HG02943 (cell line): ENCODE data around the gene HCRTR1.

Experiments
- ATAC-seq: cut with Tn5 transposase; IDR thresholded peaks from one replicate; pipeline ENCODE4 v1.9.1; 2021; ENCODE audit warnings: mild to moderate bottlenecking, low read depth, moderate library complexity; ENCODE audit not compliant: unreplicated experiment

The HCRTR1 gene

DNA sequence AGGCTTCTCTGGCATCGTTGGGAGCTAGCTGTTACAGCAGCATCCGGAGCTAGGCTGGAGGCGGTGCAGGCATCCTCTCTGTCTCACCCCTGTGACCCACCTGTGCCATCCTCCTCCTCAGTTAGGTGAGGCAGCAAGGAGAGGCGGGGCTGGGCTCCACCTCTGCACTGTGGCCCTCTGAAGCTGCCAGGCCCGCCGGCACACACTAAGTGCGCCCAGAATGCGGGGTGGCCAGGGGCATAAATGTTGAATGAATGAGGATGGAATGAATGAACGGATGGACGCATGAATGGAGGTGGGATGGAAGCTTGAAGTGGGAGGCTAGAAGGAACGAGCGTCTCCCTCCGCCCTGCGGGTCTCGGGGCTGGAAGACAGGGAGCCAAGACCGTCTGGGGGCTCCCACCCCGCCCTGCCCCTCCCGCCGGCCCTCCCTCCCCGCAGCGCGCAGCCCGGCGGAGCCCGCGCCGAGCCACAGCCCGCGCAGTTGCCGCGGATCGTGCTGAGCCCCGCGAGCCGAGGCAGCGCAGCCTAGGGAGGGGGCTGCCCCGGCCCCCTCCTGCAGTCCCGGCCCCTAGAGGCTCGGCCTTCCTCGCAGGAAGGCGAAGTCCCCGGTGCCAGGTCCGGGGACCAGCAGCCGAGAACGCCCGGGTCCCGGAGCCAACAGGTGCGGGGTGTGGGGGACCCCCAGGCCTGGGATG lies at the start of gene HCRTR1:
Gene HCRTR1, plus strand, starts transcription at position 472 of the 698 bp plus-strand sequence. CDS start 1,504 bp downstream, outside the sequence.
- ATAC-seq: no peak

DNA sequence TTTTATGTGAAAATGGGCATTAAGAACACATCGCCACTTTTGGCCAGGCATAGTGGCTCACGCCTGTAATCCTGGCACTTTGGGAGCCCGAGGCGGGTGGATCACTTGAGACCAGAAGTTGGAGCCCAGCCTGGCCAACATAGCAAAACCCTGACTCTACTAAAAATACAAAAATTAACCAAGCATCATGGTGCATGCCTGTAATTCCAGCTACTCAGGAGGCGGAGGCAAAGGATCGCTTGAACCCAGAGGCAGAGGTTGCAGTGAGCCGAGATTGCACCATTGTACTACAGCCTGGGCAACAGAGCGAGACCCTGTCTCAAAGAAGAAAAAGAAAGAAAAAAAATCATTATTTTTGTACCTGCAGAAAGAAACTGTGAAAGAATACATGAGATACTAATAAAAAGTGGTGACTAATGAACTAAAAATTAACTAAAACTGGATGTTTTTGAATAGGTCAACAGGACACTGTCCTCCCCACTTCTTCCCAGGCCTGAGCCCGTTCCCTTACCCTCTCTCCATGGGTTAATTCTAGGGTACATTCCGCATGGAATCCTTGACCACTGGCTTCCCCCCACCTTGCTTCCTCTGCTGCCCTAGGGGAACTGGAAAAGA lies 49.4 kb upstream of the HCRTR1 start:
- ATAC-seq: no peak

DNA sequence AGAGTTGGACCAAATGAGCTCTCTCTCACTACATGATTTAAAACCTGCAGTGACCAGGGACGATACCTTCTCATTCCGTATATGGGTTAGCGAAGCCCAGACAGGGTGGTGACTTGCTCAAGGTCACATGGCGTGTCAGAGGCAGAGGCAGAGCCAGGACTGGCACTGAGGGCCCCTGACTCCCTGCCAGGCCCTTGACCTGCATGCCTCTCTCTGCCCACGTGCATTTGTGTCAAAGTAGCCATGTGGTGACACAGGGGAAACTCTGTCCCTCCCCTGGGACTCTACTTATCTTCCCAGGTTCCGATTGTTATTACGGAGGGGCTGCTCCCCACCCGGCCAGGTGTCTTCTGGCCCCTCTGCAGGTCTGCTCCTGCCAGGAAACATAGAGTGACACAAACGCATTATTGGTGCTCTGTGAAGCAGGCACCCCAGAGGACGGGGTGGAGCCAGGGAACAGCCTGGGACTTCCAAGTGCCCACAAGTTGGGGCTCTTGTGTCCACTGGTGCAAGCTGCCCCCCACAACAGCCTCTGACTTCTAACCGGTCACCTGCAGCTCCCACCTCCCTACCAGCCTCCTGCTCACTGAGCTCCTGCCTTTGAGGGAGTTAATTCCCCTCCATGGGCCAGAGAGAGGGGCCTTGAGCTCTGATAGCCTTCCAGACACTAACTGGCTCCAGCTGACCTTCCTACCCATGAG lies 48.4 kb upstream of the HCRTR1 start:
- ATAC-seq: no peak

DNA sequence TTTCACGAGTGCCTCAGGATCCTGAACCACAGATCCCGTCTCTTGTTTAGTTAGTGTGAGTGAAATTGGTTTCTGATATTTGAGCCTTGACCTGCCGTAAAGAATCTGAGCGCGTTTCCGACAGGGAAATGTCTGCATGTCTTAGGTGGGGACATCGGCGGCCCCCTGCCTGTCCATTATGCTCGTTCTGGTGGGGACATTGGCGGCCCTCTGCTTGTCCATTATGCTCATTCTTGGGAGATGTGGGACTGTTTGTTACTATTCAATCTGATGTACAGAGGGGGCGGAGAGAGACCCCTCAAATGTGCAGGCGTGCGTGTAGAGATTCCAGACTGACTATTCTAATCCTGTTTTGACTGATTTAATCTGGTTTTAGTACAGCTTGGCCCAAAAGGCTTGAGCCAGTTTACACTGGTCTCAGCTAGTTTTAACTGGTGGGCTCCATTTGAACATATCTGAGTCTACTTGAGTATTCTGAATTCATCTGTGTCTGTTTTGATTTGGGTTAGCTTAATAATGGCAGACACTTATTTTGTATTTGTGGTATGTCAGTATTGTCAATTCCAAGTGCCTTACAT lies 47.8 kb upstream of the HCRTR1 start:
- no peak for ATAC-seq

DNA sequence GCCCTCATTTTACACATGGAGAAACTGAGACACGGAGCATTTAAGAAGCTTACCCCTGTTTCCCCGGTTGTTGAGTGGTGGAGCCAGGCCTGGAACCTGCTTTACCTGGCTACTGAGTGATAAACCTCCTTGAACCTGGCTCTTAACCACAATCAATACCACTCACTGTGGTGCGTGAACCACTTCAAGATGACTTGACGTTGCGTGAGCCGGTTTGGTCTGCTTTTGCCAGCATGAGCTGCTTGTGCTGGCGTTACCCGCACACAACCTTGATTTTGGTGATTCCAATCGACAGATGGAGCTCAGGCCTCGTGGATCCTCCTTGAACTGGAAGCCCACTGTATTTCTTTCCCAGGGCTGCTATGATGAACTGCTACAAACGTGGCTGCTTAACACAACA lies 47.3 kb upstream of the HCRTR1 start:
- ATAC-seq: no peak

DNA sequence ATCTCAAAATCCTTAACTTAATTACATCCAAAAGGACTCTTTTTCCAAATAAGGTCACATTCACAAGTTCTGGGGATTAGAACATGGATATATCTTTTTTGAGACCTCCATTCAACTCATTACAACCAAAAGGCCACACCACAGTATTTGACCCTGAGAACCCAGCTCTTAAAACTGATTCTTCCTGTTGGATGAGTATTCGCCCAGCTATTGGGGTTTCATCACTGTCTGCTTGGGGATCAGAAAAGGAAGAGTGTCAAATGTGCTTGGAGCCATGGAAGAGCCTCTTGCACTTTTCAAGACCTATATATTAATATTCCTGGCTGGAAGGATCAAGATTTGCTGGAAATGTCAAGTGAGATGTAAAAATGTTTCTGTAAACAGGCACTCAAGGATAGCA lies 46.6 kb upstream of the HCRTR1 start:
- ATAC-seq: no peak

DNA sequence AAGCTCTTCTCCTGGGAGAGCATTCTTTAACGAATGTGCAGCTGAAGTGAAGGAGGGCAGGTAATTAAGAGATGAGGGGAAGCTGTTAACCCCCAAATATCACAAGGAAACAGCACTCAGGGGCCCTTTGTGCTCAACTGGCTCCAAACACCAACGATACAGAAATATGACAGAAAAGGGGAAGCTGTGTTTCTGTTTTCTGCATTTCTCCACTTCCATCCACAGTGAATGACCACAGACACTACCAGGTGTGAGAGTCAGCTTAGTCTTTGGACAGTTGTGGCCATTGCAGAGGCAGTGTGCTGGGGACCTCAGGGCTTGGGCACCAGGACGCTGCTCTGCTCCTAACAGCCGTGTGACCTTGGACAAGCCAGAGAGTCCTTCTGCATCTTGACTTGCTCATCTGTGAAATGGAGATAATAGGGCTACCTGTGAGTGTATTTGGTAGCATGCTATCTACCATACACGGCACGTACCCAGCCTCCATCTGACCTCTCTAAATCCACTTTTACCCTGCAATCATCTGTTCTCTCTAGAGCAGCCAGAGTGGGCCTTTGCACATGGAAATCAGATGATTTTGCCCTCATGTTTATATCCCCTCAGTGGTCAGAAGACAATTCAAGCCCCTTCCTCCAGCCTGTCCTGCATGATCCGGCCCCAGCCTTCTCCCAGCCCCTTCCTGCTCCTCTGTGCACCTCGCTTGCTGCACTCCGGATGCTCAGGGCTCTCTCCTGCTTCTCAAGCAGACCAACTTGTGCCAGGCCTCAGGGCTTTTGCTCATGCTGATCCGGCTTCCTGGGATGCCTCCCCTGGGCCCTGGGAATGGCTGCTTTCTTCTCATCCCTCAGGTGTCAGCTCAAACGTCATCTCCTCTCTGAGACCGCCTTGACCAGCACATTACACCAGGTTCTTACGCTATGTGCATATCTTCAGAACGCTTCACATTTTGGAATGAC lies 45.9 kb upstream of the HCRTR1 start:
- ATAC-seq: no peak

DNA sequence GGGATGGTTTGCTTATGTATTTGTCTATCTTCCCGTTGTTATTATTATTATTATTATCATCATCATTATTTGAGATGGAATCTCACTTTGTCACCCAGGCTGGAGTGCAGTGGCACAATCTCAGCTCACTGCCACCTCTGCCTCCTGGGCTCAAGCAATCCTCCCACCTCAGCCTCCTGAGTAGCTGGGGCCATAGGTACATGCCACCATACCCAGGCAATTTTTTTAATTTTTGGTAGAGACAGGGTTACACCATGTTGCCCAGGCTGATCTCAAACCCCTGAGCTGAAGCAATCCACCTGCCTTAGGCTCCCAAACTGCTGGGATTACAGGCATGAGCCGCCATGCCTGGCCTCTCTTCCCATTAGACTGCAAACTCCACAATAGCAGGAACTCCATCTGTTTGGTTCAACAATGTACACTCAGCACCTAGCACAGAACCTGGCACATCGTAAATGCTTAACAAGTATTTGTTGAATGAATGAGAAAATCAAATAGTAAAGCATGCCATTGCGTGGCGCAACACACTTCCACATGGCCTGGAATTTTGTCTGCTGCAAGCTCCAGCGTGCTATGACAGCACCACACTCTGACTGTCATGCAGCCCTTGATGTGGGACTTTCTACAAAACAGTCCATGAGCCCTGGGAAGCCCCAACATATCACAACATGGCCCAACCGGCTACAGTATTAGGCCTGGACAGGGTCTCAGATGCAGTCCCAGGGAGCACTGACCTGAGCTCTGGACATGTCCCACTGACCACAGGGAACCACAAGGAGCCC lies 45.0 kb upstream of the HCRTR1 start:
- ATAC-seq: no peak

DNA sequence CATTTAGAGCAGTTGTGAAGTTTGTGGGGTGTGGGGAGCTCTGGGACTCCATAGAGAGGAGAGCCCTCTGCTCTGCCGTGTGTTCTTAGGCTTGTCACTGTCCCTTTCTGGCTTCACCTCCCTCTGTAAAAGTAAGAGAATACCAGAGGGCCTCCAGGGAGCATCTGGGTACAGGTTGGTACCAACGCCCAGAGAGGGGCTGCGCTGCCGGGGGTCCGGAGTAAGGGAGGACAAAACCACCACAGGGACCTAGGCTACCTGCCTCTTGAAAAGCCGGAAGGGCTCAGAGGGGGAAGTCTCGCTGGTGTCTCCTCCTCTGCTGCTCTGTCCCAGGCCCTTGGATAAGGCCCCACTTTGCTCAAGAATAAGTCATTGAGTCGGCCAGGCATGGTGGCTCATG lies 44.2 kb upstream of the HCRTR1 start:
- no peak for ATAC-seq

DNA sequence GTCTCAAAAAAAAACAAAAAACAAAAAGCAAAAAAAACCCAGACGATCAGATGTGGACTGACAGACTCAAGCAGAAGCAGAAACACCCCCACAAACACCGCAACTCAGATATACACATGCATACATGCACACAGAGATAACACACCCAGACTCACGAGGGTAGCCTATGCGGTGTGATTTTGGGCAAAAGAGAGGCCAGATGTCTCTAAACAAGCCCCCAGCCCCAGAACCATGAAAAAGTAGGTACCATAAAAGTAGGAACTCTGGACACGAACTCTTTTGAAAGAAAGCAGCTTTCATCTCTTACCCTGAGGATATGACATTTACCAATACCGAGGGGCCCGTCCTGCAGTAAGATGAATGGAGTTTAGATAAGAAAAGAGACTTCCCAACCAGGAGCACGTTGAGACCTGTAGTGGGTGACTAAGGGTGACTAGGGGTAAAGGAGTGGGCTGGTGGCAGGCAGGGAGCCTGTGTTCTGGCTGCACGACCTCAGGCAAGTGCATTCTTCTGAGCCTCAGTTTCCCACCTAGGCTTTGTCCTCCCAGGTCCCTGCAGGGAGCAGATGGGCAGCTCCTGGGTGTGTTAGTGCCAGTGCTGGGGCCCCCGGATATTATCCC lies 42.6 kb upstream of the HCRTR1 start:
- no peak for ATAC-seq

DNA sequence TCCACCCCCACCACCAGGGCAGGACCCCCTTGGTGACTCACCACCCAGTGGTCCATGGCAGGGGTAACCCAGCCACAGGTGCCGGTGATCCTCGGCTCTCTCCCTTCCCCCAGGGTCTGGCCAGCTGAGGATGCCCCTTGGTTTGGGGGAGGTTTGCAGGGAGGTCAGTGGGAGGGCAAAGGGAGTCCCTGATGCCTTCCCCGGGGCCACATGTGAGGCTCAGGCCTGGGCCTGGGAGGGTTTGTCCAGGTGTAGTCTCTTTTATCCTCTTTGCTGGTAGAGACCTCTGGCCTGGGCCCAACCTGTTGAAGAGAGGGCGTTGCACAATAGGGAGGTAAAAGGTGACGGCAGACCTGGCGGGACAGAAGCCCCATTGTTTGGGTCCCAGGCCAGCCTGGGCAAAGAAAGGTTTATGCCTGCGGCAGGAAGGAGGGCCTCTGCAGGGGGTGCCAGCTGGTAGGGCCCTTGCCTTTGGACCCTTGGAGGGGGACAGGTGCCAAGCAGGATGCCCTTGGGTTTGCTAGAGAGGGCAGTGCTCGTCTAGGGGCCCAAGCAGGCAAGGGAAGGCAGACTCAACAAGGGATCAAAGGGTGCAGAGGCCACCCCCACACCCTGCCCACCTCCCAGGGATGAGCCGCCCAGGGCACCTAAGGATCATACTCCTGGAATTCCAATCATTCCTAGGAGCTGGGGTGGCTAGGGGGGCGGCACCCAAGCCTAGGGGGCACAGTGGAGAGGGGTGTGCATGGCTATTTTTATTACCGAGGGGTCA lies 41.9 kb upstream of the HCRTR1 start:
- ATAC-seq: no peak

DNA sequence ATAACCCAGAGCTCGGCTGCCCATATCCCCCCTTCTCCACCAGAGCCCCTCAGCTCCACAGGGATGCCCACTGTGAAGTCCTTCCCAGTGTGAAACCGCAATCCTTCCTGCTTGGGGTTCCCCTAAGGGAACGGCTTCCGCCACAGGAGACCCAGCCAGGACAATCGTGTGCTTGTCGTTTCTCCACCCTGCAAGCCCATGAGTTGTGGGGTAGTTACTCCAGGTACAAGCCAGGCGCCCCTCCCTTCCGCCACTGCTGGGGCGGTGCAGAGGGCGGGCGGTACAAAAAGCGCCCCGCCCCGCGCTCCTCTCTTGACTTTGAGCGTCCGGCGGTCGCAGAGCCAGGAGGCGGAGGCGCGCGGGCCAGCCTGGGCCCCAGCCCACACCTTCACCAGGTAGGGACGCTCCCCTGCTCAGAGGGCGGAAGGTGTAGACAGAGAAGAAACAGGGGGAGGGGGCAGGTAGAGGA lies 41.3 kb upstream of the HCRTR1 start, which contains the start of gene TINAGL1:
Gene TINAGL1, plus strand, starts transcription at position 315 of the 469 bp plus-strand sequence. CDS start 634 bp downstream, outside the sequence.
- ATAC-seq: no peak

DNA sequence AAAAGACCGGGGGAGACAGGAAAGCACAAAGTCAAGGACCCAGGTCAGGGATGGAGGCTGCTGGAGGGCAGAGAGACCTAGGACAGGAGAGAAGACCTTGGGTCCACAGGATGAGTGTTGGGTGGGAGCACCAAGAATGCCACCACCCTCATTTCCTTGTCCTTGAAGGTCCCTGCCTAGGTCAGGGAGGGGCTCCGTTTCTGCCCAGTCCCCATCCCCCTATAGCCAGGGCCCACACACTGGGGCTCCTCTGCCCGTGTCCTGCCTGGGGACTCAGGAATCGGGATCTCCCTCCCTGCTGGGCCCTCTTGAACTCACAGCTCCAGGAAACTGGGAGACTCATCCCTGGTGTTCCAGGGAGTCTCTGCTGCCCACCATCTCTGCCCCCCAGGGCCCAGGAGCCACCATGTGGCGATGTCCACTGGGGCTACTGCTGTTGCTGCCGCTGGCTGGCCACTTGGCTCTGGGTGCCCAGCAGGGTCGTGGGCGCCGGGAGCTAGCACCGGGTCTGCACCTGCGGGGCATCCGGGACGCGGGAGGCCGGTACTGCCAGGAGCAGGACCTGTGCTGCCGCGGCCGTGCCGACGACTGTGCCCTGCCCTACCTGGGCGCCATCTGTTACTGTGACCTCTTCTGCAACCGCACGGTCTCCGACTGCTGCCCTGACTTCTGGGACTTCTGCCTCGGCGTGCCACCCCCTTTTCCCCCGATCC lies 40.6 kb upstream of the HCRTR1 start:
- ATAC-seq: no peak

DNA sequence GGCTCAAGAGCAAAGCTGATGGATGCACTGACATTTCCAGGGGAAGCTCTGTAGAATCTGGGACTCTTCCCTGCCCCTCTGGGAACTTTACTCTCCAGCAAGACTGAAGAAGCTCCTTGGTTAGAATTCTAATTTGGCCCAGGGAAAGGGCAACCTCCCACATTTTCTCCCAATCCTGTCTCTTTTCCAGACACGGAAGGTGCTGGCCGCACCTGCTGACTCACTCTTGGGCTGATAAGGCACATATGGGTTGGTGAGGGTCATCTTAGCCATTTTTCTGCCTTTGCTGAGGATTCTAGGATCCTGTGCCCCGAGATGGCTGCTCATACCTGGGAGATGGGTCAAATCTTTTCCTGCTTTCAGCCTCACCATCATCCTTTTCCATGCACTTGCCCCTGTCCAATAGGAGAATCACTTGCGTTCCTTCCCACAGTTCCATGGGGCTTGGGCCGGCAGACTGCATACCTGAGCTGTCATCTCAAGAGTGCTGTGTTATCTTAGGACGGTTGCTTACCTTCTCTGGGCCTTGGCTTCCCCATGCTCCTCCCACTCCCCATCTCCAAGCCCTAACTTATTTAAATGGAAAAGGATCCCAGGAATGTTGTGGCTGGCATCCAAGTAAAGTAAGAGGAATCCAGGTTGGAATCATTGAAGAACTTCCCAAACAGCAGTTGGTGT lies 39.8 kb upstream of the HCRTR1 start:
- no peak for ATAC-seq

DNA sequence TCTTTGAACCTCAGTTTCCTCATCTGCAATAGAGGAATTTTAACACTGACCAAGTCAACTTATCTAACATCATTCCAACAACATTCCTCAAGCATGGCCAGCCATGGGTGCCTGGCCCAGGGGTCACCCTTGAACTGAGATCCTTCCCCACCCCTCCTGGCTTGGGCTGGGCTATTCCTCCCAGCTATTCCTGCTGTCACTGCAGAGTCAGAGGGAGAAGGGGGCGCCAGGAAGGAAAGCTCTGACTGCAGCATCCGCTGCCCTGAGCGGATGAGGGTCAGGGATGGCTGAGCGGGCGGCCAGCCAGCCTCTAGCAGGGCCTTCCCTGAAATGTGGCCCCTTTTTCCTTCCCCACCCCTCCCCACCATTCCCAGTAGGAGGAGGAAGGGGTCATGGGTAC lies 38.1 kb upstream of the HCRTR1 start:
- no peak for ATAC-seq

DNA sequence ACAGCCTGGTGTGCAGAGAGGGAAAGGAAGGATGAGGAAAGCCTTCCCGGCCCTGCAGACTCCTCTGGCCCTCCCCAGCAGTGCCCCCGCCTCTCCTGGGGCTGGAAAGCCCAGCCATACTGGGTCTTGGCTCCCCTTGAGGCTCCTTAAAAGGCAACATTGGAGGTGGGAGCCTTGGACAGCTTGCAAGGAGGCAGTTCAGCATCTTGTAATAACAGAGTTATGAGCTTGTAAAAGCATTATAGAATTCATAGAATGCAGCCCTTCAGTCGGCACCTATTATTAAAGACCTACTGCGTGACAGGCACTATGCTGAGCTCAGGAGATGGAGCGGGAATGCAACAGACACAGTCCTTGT lies 37.0 kb upstream of the HCRTR1 start:
- ATAC-seq: no peak
